GM18858 (cell line): ENCODE results near the gene PTPRH.
"Not testable (repeated sequence)": the region's sequence is repeated elsewhere in the genome, so short reads cannot be mapped to it uniquely, and the experiment has no call there.

Experiments used
- ATAC-seq: cut with Tn5 transposase; IDR thresholded peaks from one replicate; pipeline ENCODE4 v1.9.1; 2021; ENCODE audit not compliant: unreplicated experiment

PTPRH gene

GRCh38 chr19:55226273-55226672 lies 17.0 kb upstream of the PTPRH start:
- no peak for ATAC-seq

GRCh38 chr19:55225415-55225958 lies 16.2 kb upstream of the PTPRH start:
- no peak for ATAC-seq

- not testable (repeated sequence) for ATAC-seq
These were observed 15.5 kb upstream of the PTPRH start for GRCh38 chr19:55224679-55225414.

- no peak for ATAC-seq
These were observed 14.9 kb upstream of the PTPRH start for GRCh38 chr19:55224038-55224665.

GRCh38 chr19:55223291-55224037 lies 14.2 kb upstream of the PTPRH start:
- ATAC-seq, result no peak

- ATAC-seq, result no peak
These were observed 11.2 kb upstream of the PTPRH start for GRCh38 chr19:55220525-55220924.

GRCh38 chr19:55216461-55217198 lies 7.3 kb upstream of the PTPRH start:
- no peak for ATAC-seq

- no peak for ATAC-seq
These were observed 4.2 kb upstream of the PTPRH start for GRCh38 chr19:55213547-55213946.

GRCh38 chr19:55212447-55212846 lies 3.1 kb upstream of the PTPRH start:
- no peak for ATAC-seq

GRCh38 chr19:55209693-55210472 lies 582 bp upstream of the PTPRH start:
- no peak for ATAC-seq

GRCh38 chr19:55206664-55207500 lies 2.4 kb downstream of the PTPRH start:
- no peak for ATAC-seq

- ATAC-seq, result not testable (repeated sequence)
These were observed 7.1 kb downstream of the PTPRH start for GRCh38 chr19:55202199-55202598.

- ATAC-seq, result no peak
These were observed 9.6 kb downstream of the PTPRH start for GRCh38 chr19:55199620-55200204.

GRCh38 chr19:55198651-55199050 lies 10.7 kb downstream of the PTPRH start:
- ATAC-seq, result no peak

GRCh38 chr19:55197528-55197927 lies 11.8 kb downstream of the PTPRH start:
- ATAC-seq, result no peak

GRCh38 chr19:55196803-55197202 lies 12.5 kb downstream of the PTPRH start:
- no peak for ATAC-seq

- ATAC-seq, result no peak
These were observed 15.8 kb downstream of the PTPRH start for GRCh38 chr19:55193481-55193880.

- no peak for ATAC-seq
These were observed 19.9 kb downstream of the PTPRH start for GRCh38 chr19:55189403-55189835.

- no peak for ATAC-seq
These were observed 20.7 kb downstream of the PTPRH start for GRCh38 chr19:55188625-55189024.
